Measurements from ENCODE around the gene KCNJ10.
"Not testable (repeated sequence)": the region's sequence is repeated elsewhere in the genome, so short reads cannot be mapped to it uniquely, and the experiment has no call there.

The KCNJ10 gene

DNA sequence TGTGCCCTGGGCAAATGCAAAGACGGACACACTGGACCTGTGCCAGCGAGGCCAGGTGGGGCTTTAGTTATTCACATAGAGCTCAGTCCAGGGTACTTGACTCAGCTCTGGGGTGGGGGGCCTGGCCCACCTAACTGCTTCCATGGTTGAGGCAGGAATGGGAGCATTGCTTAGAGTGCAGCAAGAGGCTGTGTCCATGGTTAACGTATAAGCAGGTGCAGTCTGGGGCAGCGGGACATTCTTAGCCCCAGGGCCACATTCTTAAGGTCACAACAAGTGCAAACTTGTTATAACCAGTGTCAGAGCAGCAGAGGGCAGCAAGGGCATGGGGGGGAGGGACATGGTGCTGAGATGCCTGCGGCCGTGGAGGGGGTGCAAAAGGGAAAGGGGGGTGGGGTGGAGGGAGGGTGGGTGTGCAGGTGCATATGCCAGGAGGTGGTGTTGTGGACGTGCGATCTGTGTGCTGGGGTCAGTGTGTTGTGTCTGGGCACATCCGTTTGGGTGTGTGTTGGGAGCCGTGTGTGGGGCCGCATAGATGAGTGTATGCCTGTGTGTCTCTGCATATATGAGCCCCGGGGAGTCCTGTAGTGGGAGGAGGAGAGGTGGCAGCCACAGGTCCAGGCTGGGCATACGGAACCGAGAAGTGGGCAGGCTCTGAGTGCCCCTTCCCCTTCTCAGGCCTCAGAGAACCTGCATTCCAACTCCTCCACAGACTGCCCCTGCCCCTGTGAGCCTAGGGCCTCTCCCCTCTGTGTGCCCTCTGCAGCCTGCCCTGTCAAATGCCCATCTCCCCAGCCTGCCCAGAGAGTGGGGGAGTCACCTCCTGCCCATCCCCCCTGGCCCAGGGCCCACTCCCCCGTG lies 8.4 kb downstream of the KCNJ10 start:
- no peak for DNase-seq (ENCODE audit: low read depth in 2 of 2)

DNA sequence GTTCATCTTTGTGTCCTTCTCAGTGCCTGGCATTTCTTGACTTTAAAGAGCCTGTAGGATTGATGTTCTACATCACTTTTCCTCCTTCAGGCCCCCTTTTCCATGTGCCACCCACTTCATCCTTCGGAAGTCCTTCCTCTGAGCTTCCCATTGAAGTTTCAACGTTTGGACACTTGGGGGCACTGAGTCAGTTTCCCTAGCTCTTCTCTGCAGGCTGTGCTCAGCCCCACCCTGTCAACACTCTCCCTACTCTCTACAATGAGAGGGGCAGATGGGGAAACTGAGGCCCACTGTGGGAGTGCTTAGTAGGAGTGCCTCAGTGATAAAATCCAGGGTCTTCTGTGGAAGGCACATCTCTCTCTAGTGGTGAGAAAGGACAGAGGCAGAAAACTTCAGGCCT lies 11.9 kb downstream of the KCNJ10 start:
- no peak for DNase-seq (ENCODE audit: low read depth in 2 of 2)

DNA sequence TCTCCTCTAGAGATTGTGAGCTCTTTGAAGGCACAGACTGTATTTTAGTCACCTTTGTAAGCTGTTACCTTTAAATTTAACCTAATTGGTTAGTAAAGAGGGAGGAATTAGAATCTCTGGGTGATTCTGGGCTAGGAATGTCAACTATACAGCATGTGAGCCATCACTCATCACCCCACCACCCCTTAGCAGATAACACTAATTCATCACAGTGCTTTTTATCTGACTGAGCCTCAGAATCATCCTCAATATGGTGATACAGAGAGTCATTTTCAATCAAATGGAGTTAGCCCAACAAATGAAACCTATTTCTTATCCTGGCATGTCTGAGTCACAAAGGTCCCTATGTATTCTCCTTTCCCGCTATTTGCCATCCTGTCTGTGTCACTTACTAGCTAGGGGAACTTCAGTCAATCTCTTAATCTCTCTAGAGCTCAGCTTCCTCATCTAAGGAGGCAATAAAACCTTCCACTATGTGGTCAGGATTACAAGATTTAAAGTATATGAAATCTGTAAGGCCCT lies 13.3 kb downstream of the KCNJ10 start:
- DNase-seq (ENCODE audit: low read depth in 2 of 2) = no peak

DNA sequence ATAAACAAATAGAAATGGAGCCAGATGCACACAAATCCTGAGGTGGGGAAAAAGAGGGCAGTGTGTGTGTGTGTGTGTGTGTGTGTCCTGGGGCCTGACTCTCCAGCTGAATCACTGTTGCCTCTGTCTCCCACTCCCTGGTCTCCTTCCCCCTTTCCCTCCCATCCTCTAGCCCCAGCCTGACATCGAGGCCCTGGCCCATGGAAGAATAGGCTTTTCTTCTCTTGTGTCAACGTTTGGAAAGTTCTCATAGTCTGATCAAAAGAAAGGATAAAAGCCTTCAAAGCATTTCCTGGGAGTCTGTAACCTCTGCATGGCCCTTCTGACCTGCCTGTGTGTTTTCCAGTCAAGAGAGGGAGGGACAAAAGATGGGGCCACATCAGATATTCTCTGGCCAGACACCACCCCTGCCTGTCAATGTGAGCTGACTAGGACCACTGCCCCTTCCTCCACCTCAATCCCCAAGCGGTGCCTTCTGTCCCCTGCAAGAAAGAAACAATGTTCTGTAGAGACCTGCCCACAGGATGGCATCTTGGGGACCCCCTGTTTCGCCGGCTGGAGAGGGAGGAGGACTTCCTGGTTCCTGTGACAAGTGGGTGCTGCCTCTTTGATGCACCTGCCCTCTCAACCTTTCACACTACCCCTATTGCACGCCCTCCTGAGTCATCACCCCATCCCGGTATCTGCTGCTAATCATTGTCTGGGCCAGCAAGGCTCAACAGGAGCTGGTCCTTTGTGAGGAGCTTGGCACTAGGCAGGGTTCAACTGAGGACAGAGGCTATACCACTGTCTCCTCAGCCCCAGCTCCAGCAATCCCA lies 16.2 kb downstream of the KCNJ10 start:
- no peak for DNase-seq (ENCODE audit: low read depth in 2 of 2)

DNA sequence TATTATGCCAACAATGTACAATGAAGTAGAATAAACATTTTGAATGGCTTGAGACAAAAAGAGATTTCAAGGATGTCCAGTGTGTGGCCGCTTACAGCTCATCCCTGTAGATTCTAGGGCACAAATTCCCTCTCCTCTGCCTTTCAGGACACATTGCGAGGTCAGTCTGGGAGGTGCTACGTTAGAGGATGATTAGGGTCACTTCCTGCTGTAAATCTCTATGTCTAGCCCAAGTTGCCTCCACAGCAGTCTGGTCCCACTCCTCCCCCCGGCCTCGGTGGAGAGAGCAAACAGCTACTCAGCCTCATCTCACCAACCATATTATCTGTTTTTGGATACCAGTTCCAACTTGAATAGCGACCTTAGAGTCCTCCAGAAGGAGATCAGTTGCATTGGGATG lies 17.0 kb downstream of the KCNJ10 start:
- DNase-seq (ENCODE audit: low read depth in 2 of 2) = no peak

DNA sequence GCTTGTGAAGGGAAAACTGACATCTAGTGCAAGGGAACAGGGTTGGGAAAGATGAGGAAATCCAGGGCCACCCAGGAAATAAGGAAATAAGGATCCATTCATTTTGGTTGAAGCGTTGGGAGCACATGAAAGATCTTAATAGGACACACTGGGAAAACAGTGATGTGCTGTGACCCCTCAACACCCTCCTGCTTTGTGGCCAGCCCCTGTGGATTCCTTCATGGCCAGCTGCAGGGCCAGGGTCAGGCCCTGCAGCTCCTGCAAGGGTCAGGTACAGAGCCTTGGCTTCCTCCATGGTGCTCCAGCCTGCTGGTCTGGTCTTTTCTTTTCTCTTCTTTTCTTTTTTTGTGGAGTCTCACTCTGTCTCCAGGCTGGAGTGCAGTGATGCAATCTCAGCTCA lies 19.3 kb downstream of the KCNJ10 start:
- no peak for DNase-seq (ENCODE audit: low read depth in 2 of 2)

DNA sequence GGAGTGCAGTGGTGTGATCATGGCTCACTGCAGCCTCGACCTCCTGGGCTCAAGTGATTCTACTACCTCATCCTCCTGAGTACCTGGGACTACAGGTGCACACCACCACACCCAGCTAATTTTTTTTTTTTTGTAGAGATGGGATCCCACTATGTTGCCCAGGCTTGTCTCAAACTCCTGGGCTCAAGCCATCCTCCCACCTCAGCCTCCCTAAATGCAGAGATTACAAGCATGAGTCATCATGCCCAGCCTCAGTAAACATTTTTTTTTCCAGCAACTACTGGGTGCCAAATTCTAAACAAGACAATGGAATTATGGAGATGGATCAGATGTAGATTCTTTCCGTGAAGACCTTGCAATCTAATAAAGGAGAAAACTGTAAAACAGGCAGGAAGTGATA lies 19.8 kb downstream of the KCNJ10 start:
- DNase-seq (ENCODE audit: low read depth in 2 of 2) = not testable (repeated sequence)

DNA sequence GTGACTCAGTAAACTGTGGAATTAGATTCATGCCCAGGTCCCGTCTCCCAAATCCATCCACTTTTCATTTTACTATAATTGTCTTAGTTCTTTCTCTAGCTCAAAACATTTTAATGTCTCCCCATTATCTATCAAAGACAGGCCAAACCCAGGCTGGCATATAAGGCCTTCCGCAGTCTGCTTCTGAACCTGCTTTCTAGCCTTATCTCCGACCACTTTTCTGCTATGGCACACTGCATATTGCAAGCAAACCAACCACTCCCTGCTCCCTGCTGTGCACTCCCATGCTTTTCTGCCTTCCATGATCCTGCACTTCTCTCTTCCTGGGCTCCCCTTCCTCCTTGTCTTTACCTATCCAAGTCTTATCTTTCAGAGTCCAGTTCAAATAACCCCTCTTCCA lies 20.9 kb downstream of the KCNJ10 start:
- DNase-seq (ENCODE audit: low read depth in 2 of 2) = no peak

DNA sequence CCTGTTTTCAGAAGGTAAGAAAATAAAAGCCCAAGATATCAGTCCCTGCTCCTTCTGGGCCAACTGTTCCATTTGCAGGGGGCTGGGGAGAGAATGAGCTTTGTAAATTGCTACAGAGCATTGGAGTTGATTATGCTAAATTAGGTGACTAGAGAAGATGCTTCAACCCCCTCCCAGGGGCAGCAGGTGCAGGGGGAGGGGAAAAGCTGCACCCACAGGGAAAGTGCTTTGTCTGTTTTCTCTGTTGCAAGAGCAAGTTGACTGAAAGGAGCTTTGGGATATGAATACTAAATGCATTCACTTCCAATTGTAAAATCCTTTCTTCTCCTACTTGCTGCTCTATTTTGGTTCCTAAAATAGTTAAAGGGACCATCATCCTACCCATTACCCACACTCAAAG lies 21.6 kb downstream of the KCNJ10 start:
- DNase-seq (ENCODE audit: low read depth in 2 of 2) = no peak

DNA sequence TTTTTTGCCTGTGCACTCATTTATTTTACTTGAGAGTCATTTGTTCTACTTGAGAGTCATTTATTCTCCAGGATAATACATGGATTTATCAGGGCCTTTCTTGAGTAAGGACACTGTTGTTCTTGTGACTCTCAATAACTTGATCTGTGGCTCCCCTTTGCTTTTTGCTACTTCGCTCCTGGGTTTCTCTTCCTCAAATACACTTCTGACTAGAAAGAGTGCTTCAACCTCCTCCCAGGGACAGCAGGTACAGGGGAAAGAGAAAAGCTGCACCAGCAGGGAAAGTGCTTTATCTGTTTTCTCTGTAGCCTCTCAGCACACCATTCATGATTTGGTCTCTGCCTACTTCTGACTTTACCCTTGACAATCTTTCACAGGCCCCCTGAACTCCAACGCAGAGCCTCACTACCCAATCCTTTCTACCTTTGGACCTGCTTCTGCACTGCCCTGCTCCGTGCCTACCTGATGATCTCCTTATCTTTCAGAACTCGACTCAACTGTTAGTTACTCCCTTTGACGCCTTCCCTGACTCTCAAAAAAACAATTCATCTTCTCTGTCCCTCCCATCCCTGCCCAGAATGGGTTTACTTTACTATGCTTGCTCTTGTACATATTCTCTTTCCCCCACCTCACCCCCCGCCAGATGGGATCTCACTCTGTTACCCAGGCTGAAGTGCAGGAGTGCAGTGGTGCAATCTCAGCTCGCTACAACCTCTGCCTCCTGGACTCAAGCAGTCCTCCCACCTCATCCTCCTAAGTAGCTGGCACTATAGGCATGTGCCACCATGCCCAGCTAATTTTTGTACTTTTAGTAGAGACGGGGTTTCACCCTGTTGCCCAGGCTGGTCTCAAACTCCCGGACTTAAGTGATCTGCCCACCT lies 22.6 kb downstream of the KCNJ10 start:
- DNase-seq (ENCODE audit: low read depth in 2 of 2) = no peak

DNA sequence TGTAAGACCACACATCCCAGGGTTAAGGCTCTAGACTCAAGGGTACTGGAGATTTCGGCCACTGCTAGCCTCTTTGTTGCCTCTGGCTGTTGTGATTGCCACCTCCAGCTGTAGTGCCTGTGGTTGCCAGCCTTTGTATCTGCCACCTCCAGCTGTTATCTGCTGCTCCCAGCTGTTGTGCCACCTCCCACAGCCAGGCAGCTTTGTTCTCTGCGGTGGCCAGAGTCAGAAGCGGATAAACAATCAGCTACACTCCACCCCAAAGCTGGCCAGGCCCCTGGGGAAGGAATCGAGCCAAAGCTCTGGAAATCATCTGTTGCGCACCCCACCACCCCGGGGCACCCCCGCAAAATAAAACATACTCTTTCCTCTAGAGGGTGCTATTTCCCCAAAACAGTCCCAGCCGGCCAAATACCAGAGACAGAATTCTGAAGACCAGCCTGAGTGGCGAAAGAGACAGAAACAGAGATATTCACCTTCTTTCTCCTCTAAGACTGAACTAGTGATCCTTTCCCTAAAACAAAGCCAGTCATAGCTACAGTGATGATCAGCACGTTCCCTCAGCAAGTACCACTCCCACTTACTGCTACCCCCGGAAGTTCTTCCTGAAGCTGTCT lies 23.4 kb downstream of the KCNJ10 start:
- no peak for DNase-seq (ENCODE audit: low read depth in 2 of 2)

DNA sequence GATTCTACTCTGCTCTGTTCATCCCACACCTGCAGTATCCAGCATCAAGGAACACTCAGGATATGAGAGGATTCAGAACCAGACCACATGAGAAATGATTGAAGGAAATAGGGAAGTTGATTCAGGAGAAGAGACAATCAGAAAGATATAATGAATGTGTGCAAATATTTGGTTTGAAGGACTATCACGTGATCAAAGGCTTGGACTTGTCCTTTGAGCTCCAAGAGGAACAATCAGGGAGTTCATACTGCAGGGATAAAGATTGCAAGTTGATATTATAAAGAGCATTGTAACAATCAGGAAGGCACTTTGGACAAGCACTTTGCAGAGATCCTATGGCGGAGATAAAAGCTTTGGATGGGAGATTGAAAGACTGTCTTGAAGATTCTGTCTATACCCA lies 24.3 kb downstream of the KCNJ10 start:
- DNase-seq (ENCODE audit: low read depth in 2 of 2) = no peak

DNA sequence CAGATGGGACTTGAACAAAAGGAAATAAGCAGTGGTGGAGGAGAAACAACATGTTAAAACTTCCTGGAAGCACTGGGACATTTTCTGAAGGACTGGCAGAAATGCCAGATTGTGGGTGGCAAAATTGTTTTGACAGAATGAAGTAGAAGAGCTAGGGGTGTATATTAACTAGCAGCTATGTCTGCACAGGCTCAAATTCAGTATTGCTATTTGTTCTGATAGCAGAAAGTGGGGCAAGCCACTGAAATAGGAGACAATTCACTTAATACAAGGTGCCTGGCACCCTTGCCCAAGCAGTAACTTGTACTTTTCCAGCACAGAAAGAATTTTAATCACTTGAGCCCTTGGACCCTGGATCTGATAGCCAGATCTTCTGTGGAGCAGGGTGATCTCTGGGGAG lies 26.4 kb downstream of the KCNJ10 start:
- no peak for DNase-seq (ENCODE audit: low read depth in 2 of 2)

DNA sequence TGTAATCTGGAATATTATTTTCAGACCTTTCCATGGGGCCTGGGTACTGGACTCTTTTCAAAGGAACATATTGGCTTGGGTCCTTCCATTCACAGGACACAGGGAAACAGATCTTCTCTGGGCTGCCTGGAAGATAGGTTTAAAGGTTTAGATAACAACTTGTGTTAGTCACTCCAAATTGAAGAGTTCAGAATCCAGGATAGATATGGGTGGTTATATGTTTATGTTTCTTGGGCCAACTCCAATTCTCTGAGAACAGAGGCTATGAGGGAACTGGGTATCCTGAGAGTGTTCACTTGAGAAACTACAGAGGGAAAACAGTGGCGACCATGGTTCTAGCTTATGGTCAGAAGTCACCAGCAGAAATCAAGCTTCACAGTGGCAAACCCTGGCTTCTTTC lies 29.5 kb downstream of the KCNJ10 start:
- no peak for DNase-seq (ENCODE audit: low read depth in 2 of 2)

DNA sequence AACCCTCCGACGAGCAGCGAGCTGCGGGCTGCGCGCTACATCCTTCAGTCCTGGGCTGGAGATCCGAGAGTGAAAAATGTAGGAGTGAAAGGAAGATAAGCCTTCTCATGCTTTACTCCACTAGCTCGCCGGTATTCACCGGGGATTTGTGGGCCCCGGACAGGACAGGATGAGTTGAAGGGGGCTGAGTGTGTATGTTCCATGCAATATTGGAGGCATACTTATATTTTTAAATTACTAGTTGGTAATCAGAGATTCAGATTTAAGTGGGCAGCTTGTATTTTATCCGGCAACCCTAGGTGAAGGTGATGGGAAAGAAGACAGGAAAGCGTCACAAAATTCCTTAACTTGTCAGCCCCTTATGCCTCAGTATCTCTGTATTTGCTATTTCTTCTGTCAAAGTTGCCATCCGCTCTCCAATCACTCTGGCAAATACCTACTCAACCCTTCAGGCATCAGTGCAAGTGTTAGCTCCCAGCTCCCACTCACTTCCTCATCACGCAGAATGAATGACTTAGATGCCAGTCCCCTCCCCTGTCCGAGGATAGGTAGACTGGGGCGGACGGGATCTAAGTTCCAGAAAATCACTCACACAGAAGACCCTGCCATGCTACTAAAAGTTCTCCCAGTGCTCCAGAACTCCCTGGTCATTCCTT lies 37.7 kb downstream of the KCNJ10 start:
- DNase-seq (ENCODE audit: low read depth in 2 of 2) = no peak

DNA sequence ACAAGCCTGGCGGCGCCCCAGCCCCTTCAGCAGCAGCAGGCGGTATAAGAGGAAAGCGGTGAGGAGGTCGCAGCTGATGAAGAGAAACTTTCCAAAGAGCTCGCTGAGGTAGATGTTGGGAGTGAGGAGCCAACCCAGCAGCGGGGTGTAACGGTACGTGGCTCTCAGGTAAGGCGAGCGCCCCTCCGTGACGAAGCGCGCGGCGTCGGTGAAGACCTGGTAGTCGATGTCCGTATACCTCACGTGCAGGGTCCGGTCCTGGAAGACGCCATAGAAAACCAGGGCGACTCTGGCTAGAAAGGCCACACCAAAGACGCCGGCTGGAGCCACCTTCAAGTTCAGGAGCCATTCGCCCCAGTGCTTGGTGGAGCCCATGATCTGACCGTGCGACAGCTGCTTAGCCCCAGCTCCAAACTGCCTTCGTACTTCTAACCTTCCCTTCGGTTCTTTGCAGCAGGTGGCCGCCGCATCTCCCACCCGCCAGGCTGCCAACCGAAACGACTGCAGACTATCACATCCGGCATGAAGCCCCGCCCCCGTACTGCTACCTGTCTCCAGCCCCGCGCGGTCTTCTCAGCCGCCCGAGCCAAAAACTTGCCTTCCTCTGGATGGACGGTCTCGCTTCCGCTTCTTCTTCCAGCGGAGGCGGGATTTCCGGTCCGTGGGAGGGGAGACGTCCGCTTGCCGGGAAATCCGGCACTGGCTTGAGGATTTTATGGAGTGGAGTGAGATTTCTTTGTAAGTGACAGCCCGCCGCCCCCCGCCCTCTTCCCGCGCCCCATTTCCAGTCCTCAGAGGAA lies 38.4 kb downstream of the KCNJ10 start, which contains the start of gene PIGM:
Gene PIGM, minus strand, starts transcription at position 626 of the 800 bp plus-strand sequence. Its CDS starts 251 bp downstream, at position 375.
- DNase-seq (ENCODE audit: low read depth in 2 of 2) = peak; percentile 67 to 71

DNA sequence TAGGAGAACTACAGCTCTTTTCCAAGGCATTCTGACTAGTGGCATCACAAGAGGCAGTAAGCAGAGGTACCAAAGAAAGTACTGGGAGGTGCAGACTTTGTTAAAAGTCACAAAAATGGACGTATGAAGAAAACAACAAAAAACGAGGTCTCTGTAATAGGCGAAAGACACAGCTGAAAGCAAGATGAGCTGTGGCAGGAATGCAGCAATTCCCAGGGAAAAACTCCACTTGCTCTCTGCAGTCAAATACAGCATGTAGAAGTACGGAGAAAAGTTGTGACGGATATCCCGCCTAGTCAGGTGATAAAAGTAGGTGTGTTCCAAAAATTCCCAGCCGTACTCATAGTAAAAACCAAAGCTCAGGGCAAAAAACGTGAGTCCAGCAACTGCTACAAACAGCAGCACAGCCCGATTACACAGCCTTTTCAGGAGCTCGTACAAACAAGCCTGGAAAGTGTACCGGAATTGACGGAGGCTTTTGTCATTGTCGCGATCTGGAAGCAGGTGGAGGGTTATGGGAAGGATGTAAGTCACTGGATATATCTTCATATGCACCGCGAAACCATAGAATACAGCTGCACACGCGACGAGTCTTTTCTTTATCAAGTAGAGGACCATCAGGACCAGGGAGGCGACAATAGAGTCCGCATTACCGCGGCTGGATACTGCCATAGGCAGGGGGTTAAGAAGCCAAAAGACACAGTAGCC lies 39.1 kb downstream of the KCNJ10 start:
- no peak for DNase-seq (ENCODE audit: low read depth in 2 of 2)

DNA sequence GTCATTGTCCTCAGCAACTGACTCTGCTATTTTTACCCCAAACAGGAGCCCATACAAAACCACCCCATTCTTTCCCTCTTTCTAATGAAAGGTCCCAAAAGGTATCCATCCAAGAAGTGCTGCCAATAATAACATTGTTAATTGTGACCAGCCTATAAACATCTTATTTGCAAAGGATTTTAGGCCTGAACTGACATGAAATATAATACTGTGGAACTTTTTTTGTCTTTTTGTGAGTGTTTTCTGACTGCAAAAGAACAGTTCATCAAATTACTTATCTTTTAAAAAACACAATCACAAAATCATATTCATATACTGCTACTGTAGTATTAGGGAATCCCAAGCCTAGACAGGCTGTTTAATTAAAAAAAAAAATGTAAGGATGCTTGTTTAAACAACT lies 41.5 kb downstream of the KCNJ10 start:
- DNase-seq (ENCODE audit: low read depth in 2 of 2) = no peak

DNA sequence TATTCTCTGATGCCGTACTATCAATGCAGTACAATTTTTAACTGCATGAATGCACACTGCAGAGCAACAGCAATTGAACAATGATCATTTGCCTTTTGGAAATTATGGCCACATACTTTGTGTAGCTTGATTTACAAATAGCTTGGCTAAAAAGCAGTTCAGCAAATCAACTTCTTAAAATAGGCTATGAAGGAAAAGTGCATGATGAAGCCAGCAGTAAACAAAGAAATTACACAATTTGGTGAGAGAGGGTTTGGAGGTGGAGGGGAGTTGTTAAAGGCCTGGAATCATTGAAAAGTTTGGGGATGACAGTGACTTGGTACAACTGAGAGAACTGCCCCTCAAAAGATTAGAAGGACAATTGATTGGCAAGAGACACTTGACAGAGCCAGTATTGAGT lies 44.6 kb downstream of the KCNJ10 start:
- no peak for DNase-seq (ENCODE audit: low read depth in 2 of 2)
